ENCODE measurements around the gene ZNF831. TPM values are rescaled to one million over a fixed set of nuclear protein-coding genes. Genes with fewer than 3 reads are reported as not detected.
A peak's percentile ranks its signal among the peaks of the same experiment; 100 is the strongest.

Gene ZNF831
- total RNA-seq, 2 donors from 2014 or later: 0.31 to 0.47 TPM

- intact Hi-C loops (cut with DNase I): no loop called here
- DNase-seq (no peak), ATAC-seq (no peak)
Observed at GRCh38 chr20:59138114-59138748, 25.4 kb upstream of the ZNF831 start.

- DNase-seq (no peak), ATAC-seq (no peak)
- intact Hi-C loops (cut with DNase I): no loop called here
Observed at GRCh38 chr20:59139998-59140397, 23.6 kb upstream of the ZNF831 start.

DNA sequence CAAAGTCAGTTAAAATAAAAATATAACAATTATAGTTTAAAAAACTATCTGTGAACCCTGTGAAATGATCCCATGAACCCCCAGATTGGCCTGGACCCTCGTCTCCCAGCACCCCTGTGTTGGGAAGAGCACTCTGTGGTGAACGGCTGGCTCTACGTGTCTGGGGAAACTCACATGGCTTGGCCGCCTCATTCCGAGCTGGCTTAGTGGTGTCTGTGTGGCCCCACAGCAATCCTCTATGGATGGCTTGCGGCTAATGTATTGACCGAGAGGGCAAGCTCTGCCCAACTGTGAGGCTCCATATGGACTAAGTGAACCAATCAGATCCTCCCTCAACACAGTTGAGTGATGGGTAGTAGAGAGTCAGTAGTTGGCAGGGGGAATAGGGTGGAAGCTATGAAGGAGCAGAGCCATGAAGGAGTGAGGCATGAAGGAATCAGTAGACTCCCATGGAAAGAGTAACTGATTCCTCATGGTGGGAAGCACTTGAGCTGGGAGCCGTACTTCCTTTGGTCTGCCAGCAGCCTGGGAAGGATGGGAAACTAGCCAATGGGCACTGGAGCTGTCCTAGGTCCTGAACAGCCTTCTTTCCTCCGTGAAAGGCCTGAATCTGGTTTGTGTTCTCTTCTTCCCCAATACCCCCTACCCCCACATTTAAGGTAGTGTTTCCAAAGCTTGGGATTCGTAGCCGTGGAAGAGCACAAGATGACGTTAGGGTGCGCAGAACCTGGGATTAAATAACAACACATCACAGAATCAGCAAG lies 21.6 kb upstream of the ZNF831 start:
- DNase-seq: no peak
- no peak for ATAC-seq
- intact Hi-C loops (cut with DNase I): no loop called here

- ATAC-seq: no peak
- intact Hi-C loops (cut with DNase I): no loop called here
Observed at GRCh38 chr20:59143326-59143725, 20.3 kb upstream of the ZNF831 start.

GRCh38 chr20:59144179-59144830 lies 19.3 kb upstream of the ZNF831 start:
- ATAC-seq: peak in 1 of 2 donors; percentile 41
- intact Hi-C loops (cut with DNase I): no loop called here

More at GRCh38 chr20:59143326-59143725, 20.3 kb upstream of the ZNF831 start:
- DNase-seq: no peak

DNA sequence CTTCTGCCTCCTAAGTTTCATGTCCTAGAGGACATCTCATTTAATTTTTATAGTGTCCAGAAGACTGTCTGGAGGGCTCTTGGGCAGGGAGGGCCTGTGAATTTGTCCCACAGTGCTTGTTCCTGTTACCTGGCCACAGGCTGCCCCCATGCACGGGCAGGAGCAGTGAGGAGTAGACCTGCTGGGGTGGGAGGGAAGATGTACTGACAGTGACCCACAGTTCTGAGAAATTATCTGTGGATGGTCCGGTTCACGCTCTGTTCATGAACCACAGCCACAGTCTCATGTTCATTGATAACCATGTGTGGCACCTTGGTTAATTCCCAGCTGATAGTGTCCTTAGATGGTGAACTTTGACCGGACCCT lies 18.8 kb upstream of the ZNF831 start:
- DNase-seq: no peak
- intact Hi-C loops (cut with DNase I): no loop called here
- no peak for ATAC-seq

More at GRCh38 chr20:59144179-59144830, 19.3 kb upstream of the ZNF831 start:
- no peak for DNase-seq

DNA sequence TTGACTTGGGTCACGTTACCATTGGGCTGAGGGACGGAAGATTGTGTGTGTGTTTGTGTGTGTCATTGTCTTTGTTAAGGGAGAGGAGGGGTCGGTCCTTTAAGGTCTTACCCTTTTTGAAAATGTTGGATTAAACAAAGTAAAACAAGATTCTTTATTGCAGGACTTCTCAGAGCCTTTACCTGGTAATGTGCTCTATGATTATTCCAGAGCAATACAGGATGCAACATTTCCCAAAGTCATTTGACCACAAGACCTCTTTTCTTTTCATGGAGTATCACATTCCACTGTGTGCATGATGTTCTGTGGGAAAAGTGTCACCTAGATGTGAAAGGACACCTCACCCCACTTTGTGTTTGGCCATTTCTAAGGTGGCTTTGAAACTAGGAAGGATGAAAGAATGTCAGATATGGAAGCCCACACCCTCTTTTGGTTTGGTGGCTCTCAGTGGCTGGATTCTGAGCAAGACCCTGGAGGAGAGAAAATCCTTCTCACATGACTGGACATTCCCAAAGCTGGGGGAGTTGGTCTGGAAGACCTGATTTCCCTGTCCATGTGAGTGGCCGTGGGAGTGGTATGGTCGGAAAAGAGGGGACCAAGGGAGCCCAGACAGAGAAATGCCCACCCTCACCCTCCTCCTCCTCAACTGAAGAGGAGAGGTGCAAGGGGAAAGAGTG lies 18.2 kb upstream of the ZNF831 start:
- intact Hi-C loops (cut with DNase I): no loop called here
- DNase-seq (no peak), ATAC-seq (no peak)

- intact Hi-C loops (cut with DNase I): no loop called here
Observed at GRCh38 chr20:59145924-59146779, 17.5 kb upstream of the ZNF831 start.

DNA sequence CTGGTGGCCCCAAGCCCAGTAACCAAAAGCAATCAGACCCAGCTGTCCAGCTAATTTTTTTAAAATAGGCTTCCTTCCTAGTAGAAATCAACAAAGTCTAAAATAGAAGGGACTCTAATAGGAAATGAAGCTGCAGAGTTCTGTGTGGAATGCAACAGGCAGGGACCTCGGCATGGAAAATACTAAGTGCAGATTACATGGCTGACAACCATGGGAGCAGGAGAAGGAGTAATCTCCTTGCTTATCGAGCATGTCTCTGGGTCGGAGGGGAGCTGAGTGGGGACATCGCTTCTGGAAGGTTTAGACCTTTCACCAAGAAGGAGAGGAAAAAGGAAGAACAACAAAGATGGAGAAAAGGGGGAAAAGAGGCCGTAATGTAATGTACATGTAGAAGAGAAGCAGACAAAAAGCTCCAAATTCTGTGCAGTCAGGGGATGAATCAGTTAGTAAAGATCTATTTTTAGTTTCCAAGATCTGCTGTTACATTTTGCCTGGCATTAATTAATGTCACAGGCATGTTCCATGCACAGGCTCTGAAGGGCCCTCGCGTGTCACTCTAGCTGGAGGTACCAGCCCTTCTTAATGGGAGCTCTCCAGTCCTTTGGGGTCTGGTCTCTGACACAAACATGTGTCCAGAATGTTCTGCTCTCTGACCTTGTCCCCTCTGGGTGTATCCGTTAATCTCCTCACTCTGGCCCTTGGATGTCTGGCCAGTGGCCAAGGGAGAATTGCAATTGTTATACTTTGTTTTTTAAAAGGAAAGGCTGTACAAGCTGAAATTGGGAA lies 16.6 kb upstream of the ZNF831 start:
- intact Hi-C loops (cut with DNase I): no loop called here
- DNase-seq: no peak
- ATAC-seq: peak; percentile 12 to 30

More at GRCh38 chr20:59145924-59146779, 17.5 kb upstream of the ZNF831 start:
- DNase-seq: no peak
- ATAC-seq: peak in 1 of 2 donors; percentile 23

DNA sequence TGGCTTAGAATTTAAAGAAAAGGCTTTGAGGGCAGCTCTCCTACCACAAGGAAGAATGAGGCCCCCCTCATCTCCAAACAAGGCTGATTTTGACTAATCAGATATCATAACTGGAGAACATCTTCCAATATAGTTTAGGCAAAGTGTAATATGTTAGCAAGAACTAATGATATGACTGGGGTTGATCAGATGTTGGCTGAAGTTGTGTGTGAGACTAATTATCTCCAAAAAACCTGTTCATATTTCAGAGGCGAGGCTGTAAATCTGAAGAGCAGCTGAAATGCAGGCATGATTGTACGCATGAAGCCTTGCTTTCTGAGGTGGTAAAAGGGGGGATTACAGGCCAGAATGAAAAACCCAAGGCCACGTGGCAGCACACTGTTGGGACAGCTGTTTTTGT lies 16.0 kb upstream of the ZNF831 start:
- intact Hi-C loops (cut with DNase I): no loop called here
- ATAC-seq (no peak), DNase-seq (no peak)

DNA sequence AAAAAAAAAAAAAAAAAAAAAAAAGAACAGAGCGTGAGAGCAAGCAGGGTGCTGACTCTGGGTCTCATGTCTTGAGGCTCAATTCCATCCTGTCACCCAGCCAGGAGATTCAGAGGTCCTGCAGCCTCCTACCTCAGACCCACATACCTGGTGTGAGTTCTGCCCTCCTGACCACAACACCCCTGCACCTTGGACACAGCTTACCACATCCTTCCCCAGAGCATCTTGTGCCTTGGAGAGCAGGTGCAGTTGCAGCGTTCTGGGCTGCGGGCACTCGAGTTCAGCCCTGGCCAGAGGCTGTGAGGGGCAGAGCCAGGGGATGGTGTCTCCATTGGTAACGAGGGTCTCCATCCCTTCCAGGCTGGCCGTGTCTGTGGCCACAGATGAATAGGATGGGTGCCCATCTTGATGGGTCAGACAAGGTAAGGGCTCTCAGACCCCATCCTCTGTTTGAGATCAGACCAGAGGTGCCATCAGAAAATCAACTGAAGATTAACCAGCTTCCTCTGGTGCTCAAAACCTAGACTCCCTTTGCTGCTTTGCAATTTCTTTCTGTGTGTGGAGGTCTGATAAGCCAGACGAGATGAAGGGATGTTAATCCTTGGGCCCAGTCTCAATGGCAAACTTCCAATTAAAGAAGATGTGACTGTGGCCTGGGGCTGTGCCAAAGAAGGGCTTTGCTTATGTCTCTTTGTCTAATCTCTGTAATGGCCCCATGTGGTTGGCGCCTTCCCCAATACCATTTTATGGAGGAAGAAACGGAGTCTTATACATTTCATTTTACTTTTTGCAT lies 14.7 kb upstream of the ZNF831 start:
- intact Hi-C loops (cut with DNase I): no loop called here
- DNase-seq (no peak), ATAC-seq (no peak)

DNA sequence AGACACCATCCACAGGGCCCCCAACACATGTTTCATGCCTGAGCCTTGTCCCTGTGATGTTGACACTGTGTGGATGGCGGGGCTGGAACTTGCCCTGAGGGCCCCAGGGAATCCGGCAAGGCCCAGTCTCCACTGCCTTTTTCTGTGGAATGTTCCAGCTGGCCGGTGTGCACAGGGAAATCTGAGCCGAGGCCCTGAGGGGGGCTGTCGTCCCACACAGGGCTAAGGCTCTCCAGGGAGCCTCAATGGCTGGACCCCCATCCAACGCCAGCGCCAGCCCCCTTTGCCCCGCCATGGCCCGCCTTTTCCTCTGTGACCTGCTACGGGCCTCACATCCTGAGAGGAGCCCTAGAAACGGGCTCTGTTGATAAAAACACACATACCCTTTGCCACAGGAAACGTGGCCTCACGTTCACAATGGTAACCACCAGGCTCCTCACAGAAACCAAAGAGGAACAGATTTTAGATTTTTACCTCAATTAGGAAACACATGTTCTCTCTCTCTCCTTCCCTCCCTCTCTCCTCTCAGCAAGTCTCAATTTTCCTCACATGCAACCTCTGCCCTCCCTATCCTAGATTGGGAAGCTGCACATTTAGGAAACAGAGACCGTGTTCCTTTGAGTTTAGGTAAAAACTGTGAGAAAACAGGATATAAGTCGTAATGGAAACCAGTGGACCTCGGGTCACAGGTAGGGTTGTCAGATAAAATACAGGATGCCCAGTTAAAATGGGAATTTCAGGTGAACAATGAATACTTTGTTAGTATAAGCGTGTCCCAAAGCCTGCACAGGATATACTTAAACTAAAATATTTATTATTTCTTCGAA lies 13.7 kb upstream of the ZNF831 start:
- DNase-seq: peak; percentile 30
- intact Hi-C loops (cut with DNase I): no loop called here
- ATAC-seq: peak; percentile 32 to 42

DNA sequence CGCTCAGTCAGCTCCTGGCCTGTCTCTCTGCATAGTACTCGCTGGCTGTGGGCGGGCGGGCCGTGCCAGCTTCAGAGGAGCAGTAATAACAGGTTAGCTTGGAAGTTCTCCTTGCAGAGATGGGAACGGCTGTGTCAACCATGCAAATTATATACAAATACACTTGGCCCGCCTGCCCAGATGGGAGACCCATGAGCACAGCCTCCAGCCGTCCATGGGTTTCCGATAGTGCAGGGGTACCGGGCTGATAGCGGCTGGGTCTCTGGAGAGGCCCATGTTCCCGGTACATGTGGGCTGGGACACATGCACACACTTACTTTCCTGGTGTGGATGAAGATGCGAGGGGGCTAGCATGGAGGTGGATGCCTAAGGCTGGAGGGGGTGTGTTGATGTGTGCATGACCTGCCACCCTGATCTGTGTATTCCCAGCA lies 12.8 kb upstream of the ZNF831 start:
- DNase-seq (no peak), ATAC-seq (no peak)
- intact Hi-C loops (cut with DNase I): no loop called here

GRCh38 chr20:59151391-59151790 lies 12.2 kb upstream of the ZNF831 start:
- intact Hi-C loops (cut with DNase I): no loop called here
- ATAC-seq: no peak
- DNase-seq: no peak

GRCh38 chr20:59151820-59152219 lies 11.8 kb upstream of the ZNF831 start:
- ATAC-seq: no peak
- intact Hi-C loops (cut with DNase I): no loop called here
- DNase-seq: no peak

DNA sequence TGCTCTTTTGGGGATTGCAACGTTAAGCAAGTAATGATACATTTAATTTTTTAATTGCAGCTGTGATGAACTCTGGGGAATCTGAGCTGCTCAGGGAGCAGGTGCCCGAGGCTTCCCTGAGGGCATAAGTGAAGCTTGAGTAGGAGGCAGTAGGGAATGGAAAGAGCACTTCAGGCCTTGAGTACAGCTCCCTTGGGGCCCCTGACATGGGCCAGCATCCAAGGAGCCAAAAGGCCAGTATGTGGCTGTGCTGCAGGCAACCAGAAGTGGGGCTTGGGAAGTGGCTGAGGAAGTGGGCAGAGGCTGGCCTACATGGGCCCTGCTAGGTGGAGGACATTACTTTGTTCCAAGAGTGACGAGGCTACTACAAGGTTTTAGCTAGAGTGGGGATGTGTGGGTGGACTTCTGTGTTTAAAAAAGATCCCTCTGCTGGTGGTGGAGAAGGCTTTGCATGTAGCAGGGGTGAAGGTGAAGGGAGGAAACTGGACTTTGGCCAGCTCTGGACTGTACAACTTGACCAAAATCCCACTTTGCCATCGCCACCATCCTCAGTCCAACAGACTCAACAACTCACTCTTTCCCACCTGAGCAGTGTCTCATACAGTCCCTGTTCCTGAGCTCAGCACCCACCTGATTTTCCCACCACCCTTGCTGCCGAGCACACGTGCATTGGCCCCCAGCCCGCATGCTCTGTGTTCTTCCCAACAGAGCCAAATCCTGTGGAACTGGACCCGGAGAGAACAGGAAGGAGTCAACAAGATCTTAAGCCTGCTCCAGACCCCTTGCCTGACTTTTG lies 10.9 kb upstream of the ZNF831 start:
- ATAC-seq (peak; percentile 13 to 29), DNase-seq (no peak)
- intact Hi-C loops (cut with DNase I): no loop called here
